Lower lobe of right lung (tissue), 2 donors: Measurements from ENCODE around the gene SMG6. TPM values are rescaled to one million over a fixed set of nuclear protein-coding genes. Genes with fewer than 3 reads are reported as not detected.

Experiments used
- ATAC-seq, 2 donors: fragments of 200-7000 bp; cut with Tn5 transposase; one replicate each; pipeline ENCODE4 v1.9.1; 2020 to 2022; ENCODE audit warnings: mild to moderate bottlenecking in 2 of 2, moderate library complexity in 2 of 2
- DNase-seq: peaks from one replicate; pipeline ENCODE4 v3.0.0-alpha.2; 2020
- H3K27ac ChIP-seq: fragments of 200-600 bp; one replicate; pipeline ENCODE4 v1.8.0; 2022
- H3K27me3 ChIP-seq: fragments of 200-600 bp; one replicate; pipeline ENCODE4 v1.8.0; 2022; ENCODE audit warnings: low read depth
- H3K36me3 ChIP-seq: fragments of 200-600 bp; one replicate; pipeline ENCODE4 v1.8.0; 2022; ENCODE audit warnings: mild to moderate bottlenecking
- H3K4me1 ChIP-seq: fragments of 200-600 bp; one replicate; pipeline ENCODE4 v1.8.0; 2022
- H3K4me3 ChIP-seq: fragments of 200-600 bp; one replicate; pipeline ENCODE4 v1.8.0; 2022; ENCODE audit warnings: mild to moderate bottlenecking
- H3K9me3 ChIP-seq: fragments of 200-600 bp; one replicate; pipeline ENCODE4 v1.8.0; 2022
- intact Hi-C: fragments of 100-400 bp; cut with DNase I; formaldehyde crosslinking; loops from one replicate; pipeline ENCODE4 v1.11.0; 2022
- total RNA-seq: library from RNA; stranded (reverse); fragmentation: NEBNext Ultra II Directional; extraction: Animal tissue kit (Norgen Biotek cat#: 25700); gene quantifications from one replicate; pipeline ENCODE4 v1.2.1, GENCODE V29; 2021
- TF ChIP-seq, protein P1 (sequence below): fragments of 200-600 bp; IDR thresholded peaks from one replicate; pipeline ENCODE4 v1.8.0; 2022; ENCODE audit warnings: antibody characterized with exemption, mild to moderate bottlenecking
- donor health status: DM: no; HTN: yes; CAD: no; lungs with severe emphysema.

SMG6 gene
- total RNA-seq, 1 donor from 2014 or later, result 33.8 TPM

GRCh38 chr17:2250140-2251095 is 53.2 kb downstream of the SMG6 start:
- Histone ChIP-seq H3K9me3 (no peaks in the 10 kb centered on the region), H3K36me3 (peaks cover 20% of the 10 kb centered on the region), H3K27ac (no peak overlapping the region), H3K4me3 (no peak overlapping the region), H3K27me3 (no peaks in the 10 kb centered on the region), H3K4me1 (peaks cover under 1% of the 10 kb centered on the region)
- TF ChIP-seq, protein P1, sequence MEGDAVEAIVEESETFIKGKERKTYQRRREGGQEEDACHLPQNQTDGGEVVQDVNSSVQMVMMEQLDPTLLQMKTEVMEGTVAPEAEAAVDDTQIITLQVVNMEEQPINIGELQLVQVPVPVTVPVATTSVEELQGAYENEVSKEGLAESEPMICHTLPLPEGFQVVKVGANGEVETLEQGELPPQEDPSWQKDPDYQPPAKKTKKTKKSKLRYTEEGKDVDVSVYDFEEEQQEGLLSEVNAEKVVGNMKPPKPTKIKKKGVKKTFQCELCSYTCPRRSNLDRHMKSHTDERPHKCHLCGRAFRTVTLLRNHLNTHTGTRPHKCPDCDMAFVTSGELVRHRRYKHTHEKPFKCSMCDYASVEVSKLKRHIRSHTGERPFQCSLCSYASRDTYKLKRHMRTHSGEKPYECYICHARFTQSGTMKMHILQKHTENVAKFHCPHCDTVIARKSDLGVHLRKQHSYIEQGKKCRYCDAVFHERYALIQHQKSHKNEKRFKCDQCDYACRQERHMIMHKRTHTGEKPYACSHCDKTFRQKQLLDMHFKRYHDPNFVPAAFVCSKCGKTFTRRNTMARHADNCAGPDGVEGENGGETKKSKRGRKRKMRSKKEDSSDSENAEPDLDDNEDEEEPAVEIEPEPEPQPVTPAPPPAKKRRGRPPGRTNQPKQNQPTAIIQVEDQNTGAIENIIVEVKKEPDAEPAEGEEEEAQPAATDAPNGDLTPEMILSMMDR, result no peak
- ATAC-seq, result no peak
- no peak for DNase-seq
- intact Hi-C loops, result no loop called here

GRCh38 chr17:2247005-2247404 is 56.6 kb downstream of the SMG6 start:
- Histone ChIP-seq H3K4me3 (no peak overlapping the region), H3K9me3 (no peaks in the 10 kb centered on the region), H3K36me3 (peaks cover 26% of the 10 kb centered on the region), H3K4me1 (peaks cover 15% of the 10 kb centered on the region), H3K27me3 (no peaks in the 10 kb centered on the region), H3K27ac (no peak overlapping the region)
- DNase-seq (no peak), ATAC-seq (no peak)
- intact Hi-C loops, result no loop called here
- TF ChIP-seq, protein P1, result no peak

GRCh38 chr17:2244545-2245525 is 58.8 kb downstream of the SMG6 start:
- intact Hi-C loops, result loop anchor here (5.0 kb wide), 1 partner anchor 188 kb away; the partner anchor contains the start of gene HIC1
- TF ChIP-seq, protein P1, result peak; percentile 98
- Histone ChIP-seq H3K27ac (peak overlapping the region; percentile 76), H3K9me3 (no peaks in the 10 kb centered on the region), H3K36me3 (peaks cover 17% of the 10 kb centered on the region), H3K4me1 (peaks cover 18% of the 10 kb centered on the region), H3K27me3 (no peaks in the 10 kb centered on the region), H3K4me3 (no peak overlapping the region)
- ATAC-seq, result peak; percentile 95 to 96
- peak; percentile 87 for DNase-seq

DNA sequence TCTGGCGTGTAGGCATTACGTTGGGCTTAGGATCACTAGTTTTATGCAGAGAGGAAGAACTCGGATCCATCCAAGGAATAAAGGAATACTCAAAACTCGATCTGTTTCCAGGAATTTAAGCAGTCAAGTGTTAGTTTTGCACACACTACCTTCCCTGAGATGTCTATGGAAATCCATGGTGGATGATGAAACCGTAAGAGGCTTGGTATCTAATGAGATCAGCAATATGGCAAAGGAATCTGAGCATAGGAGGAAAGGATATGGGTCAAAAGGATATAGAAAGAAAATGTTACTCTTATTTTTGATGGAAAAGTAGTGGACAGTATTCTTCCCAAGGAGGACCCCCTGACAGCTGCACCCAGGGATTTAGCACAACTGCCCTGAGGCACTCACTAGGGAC is 59.6 kb downstream of the SMG6 start:
- Histone ChIP-seq H3K4me3 (no peak overlapping the region), H3K9me3 (no peaks in the 10 kb centered on the region), H3K27ac (peak overlapping the region; percentile 76), H3K4me1 (peaks cover 19% of the 10 kb centered on the region), H3K27me3 (no peaks in the 10 kb centered on the region), H3K36me3 (peaks cover 10% of the 10 kb centered on the region)
- ATAC-seq (peak in 1 of 2 donors; percentile 5), DNase-seq (no peak)
- TF ChIP-seq, protein P1, result no peak
- intact Hi-C loops, result loop anchor here (5.0 kb wide), 1 partner anchor 187 kb away; the partner anchor contains the start of gene HIC1

- H3K9me3 ChIP-seq, result no peaks in the 10 kb centered on the region
- H3K36me3 ChIP-seq, result peaks cover 22% of the 10 kb centered on the region
- TF ChIP-seq, protein P1, result no peak
- no peak overlapping the region for H3K4me3 ChIP-seq
- DNase-seq, result no peak
- intact Hi-C loops, result loop anchor here (5.0 kb wide), 1 partner anchor 185 kb away; the partner anchor contains the start of gene HIC1
- no peaks in the 10 kb centered on the region for H3K27me3 ChIP-seq
- no peak for ATAC-seq
- H3K27ac ChIP-seq, result no peak overlapping the region
- peaks cover 40% of the 10 kb centered on the region for H3K4me1 ChIP-seq
These were observed 61.8 kb downstream of the SMG6 start for GRCh38 chr17:2241823-2242222.
